Peyer's patch (tissue), 4 donors: ENCODE results near the gene CYS1. TPM values are rescaled to one million over a fixed set of nuclear protein-coding genes. Genes with fewer than 3 reads are reported as not detected.

Experiments used
- DNase-seq, 3 donors: peaks; one replicate each; pipeline ENCODE4 v3.0.0-alpha.2; 2017 to 2019
- H3K27ac ChIP-seq, 4 donors: fragments of 200-600 bp; sonication (generic); one replicate each; pipeline ENCODE4 v1.5.1; 2016 to 2019
- H3K27me3 ChIP-seq, 2 donors: fragments of 200-600 bp; sonication (generic); one replicate each; pipeline ENCODE4 v1.5.1; 2019
- H3K36me3 ChIP-seq, 3 donors: fragments of 200-600 bp; sonication (generic); one replicate each; pipeline ENCODE4 v1.5.1; 2016 to 2019
- H3K4me1 ChIP-seq, 4 donors: fragments of 200-600 bp; sonication (generic); one replicate each; pipeline ENCODE4 v1.5.1; 2016 to 2019
- H3K4me3 ChIP-seq, 4 donors: fragments of 200-600 bp; sonication (generic); 1 replicate in 3 of 4; 2 replicates in 1 of 4; pipeline ENCODE4 v1.5.1; 2016 to 2019; ENCODE audit warnings: mild to moderate bottlenecking in 1 of 4
- H3K9me3 ChIP-seq, 4 donors: fragments of 200-600 bp; sonication (generic); one replicate each; pipeline ENCODE4 v1.5.1; 2016 to 2019; ENCODE audit warnings: mild to moderate bottlenecking in 1 of 4
- CTCF ChIP-seq, 6 experiments: fragments of 450-650 bp in 4 of 6; fragments of 200-600 bp in 2 of 6; sonication (generic) in 1 of 6; IDR thresholded peaks; one replicate each; pipeline ENCODE4 v1.5.1; 2017 to 2019; ENCODE audit warnings: antibody characterized with exemption in 6 of 6, mild to moderate bottlenecking in 3 of 6, moderate library complexity in 1 of 6
- POLR2A ChIP-seq, 2 donors: fragments of 450-650 bp; IDR thresholded peaks; one replicate each; pipeline ENCODE4 v1.5.1; 2017; ENCODE audit warnings: antibody characterized with exemption in 2 of 2, mild to moderate bottlenecking in 2 of 2, moderate library complexity in 2 of 2
- total RNA-seq, 4 donors: library from RNA; depleted of rRNA; stranded (reverse); fragments of >200 nt; gene quantifications; one replicate each; pipeline ENCODE4 v1.1.0, GENCODE V29; 2016

Gene CYS1
- total RNA-seq, 4 donors from 2014 or later = 1.3 to 5.8 (median 1.6) TPM; not detected in 1

DNA sequence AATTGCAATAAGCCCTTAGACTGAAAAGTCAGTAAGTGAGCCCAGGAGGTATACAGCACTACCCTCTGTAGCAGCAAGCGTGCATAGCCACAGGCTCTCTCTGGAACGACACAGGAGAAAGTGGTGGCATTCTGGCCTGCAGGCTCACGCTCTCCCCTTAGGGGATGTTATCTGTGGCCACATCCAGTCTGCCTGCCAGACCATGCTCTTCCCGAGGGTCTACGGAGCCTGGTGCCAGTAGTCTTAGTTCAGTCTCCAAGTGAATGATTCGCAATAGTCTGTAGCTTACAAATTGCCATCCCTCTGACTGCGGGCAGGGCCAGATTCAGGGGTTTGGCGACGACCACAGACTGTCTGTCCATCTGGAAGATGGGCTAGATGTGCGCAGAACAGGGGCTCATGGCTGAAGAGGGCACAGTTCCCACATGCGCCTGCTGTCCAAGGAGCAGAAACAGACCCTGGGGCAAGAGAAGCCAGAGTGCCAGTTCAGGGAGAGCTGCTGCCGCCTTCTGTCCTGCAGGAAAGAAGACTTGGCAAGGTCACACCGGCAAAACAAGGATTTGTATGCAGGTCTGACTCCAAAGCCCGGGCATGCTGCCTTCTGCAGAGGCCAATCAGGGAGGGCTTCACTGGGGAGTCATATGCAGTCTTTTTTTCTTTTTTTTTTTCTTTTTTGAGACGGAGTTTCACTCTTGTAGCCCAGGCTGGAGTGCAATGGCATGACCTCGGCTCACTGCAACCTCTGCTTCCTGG lies 40.4 kb downstream of the CYS1 start:
- no peaks in the 10 kb centered on the region for H3K9me3 ChIP-seq
- H3K27ac ChIP-seq = peak overlapping the region in 1 of 4 donors; percentile 18
- TF ChIP-seq CTCF (IDR thresholded peaks at IDR 0.05) (no peak), POLR2A (IDR thresholded peaks at IDR 0.05) (no peak)
- DNase-seq = no peak
- H3K27me3 ChIP-seq = no peaks in the 10 kb centered on the region
- no peak overlapping the region for H3K4me3 ChIP-seq
- peaks cover 0 to 14% (median under 1%) of the 10 kb centered on the region in 4 donors for H3K4me1 ChIP-seq
- no peaks in the 10 kb centered on the region for H3K36me3 ChIP-seq

- H3K4me1 ChIP-seq = peaks cover 0 to 14% (median 0%) of the 10 kb centered on the region in 4 donors
- H3K36me3 ChIP-seq = no peaks in the 10 kb centered on the region
- H3K9me3 ChIP-seq = no peaks in the 10 kb centered on the region
- peak overlapping the region in 1 of 4 donors; percentile 19 for H3K27ac ChIP-seq
- H3K27me3 ChIP-seq = no peaks in the 10 kb centered on the region
- TF ChIP-seq CTCF (IDR thresholded peaks at IDR 0.05) = no peak
- TF ChIP-seq POLR2A (IDR thresholded peaks at IDR 0.05) = no peak
- no peak overlapping the region for H3K4me3 ChIP-seq
- DNase-seq = no peak
Measured at GRCh38 chr2:10038716-10039115, 41.5 kb downstream of the CYS1 start.

GRCh38 chr2:10038123-10038522 lies 42.1 kb downstream of the CYS1 start:
- H3K9me3 ChIP-seq = no peaks in the 10 kb centered on the region
- TF ChIP-seq CTCF (IDR thresholded peaks at IDR 0.05) (no peak), POLR2A (IDR thresholded peaks at IDR 0.05) (no peak)
- H3K27me3 ChIP-seq = no peaks in the 10 kb centered on the region
- no peaks in the 10 kb centered on the region for H3K36me3 ChIP-seq
- peaks cover 0 to 14% (median 0%) of the 10 kb centered on the region in 4 donors for H3K4me1 ChIP-seq
- no peak overlapping the region for H3K4me3 ChIP-seq
- no peak for DNase-seq
- peak overlapping the region in 1 of 4 donors; percentile 19 for H3K27ac ChIP-seq

DNA sequence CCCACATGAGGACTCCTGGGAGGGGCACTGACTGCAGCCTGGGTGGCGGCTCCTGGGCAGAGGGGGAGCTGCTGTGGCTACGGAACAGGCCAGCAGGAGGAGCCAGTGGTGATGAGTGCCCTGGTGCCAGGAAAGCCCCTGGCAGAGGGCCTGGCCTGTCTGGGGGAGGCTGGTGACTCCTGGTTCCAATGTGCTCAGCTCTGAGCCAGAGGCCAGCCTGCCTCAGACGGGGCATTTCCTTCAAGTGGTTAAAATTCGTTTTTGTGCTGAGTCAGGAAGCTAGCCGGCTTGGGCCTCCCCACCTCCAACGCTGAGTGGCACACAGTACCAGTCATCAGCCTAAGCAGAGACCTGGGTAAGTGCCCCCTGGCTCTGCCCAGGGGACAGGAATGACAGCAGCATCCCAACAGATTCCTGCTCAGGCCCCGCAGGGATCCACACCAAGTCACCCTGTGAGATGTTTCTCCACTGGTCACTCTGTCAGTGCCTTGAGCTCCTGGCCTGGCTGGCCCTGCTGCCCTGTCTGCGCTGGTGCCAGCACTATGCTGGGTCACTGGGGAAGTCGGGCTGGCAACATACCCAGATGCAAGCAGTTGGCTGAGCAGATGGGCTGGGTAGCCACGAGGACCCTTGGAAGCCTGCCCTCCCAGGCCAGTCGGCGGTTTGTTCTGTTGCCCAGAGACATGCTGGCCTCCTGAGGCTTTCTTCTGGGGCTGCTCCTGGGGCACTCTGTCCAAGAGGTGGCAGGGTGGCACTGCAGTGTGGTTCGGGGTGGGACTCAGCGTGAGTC lies 43.9 kb downstream of the CYS1 start:
- no peaks in the 10 kb centered on the region for H3K27me3 ChIP-seq
- no peak overlapping the region for H3K4me3 ChIP-seq
- no peaks in the 10 kb centered on the region for H3K36me3 ChIP-seq
- TF ChIP-seq POLR2A (IDR thresholded peaks at IDR 0.05) (no peak), CTCF (IDR thresholded peaks at IDR 0.05) (peak in 4 of 6 experiments; percentile 16 to 44 (median 34))
- peak overlapping the region in 3 of 4 donors; percentile 5 to 26 (median 9) for H3K27ac ChIP-seq
- peak in 1 of 3 donors; percentile 68 for DNase-seq
- no peaks in the 10 kb centered on the region for H3K9me3 ChIP-seq
- H3K4me1 ChIP-seq = peaks cover 0 to 11% (median 0%) of the 10 kb centered on the region in 4 donors

GRCh38 chr2:10035633-10036032 lies 44.6 kb downstream of the CYS1 start:
- no peaks in the 10 kb centered on the region for H3K36me3 ChIP-seq
- peaks cover 0 to 11% (median 0%) of the 10 kb centered on the region in 4 donors for H3K4me1 ChIP-seq
- TF ChIP-seq CTCF (IDR thresholded peaks at IDR 0.05) (no peak), POLR2A (IDR thresholded peaks at IDR 0.05) (no peak)
- H3K27ac ChIP-seq = peak overlapping the region in 1 of 4 donors; percentile 26
- no peak for DNase-seq
- no peak overlapping the region for H3K4me3 ChIP-seq
- H3K9me3 ChIP-seq = no peaks in the 10 kb centered on the region
- no peaks in the 10 kb centered on the region for H3K27me3 ChIP-seq
